ENCODE data around the gene MLKL.

DNA sequence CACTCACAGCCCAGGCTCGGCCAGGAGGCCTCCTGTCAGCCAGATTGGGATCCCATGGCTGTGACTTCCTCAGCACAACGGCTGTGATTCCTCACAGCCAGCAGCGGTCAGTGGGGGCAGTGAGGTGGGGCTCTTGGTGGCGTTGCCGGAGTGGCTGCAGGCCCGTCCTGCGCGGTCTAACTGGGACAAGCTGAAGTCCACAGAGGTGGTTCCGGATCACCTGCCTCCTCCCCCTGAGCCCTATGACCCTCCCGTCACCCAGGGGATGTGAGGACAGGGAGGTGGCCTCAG, 34.4 kb upstream of the MLKL start:
- TF ChIP-seq, protein P1, sequence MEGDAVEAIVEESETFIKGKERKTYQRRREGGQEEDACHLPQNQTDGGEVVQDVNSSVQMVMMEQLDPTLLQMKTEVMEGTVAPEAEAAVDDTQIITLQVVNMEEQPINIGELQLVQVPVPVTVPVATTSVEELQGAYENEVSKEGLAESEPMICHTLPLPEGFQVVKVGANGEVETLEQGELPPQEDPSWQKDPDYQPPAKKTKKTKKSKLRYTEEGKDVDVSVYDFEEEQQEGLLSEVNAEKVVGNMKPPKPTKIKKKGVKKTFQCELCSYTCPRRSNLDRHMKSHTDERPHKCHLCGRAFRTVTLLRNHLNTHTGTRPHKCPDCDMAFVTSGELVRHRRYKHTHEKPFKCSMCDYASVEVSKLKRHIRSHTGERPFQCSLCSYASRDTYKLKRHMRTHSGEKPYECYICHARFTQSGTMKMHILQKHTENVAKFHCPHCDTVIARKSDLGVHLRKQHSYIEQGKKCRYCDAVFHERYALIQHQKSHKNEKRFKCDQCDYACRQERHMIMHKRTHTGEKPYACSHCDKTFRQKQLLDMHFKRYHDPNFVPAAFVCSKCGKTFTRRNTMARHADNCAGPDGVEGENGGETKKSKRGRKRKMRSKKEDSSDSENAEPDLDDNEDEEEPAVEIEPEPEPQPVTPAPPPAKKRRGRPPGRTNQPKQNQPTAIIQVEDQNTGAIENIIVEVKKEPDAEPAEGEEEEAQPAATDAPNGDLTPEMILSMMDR (IDR thresholded peaks at IDR 0.05) = no peak
- no peak for TF ChIP-seq POLR2A (IDR thresholded peaks at IDR 0.05)
